Activated naive CD8-positive, alpha-beta T cell treated with anti-CD3 and anti-CD28 coated beads for 36 hours (primary cell): ENCODE measurements around the gene ZNF683. TPM values are rescaled to one million over a fixed set of nuclear protein-coding genes. Genes with fewer than 3 reads are reported as not detected.
A peak's percentile ranks its signal among the peaks of the same experiment; 100 is the strongest.

Source experiments
- DNase-seq: peaks from one replicate; pipeline ENCODE4 v3.0.0; 2021
- H3K27ac Mint-ChIP-seq: one replicate; pipeline ENCODE4 v1.8.0; 2022; ENCODE audit warnings: mild to moderate bottlenecking, moderate library complexity, mixed read lengths
- H3K27me3 Mint-ChIP-seq: one replicate; pipeline ENCODE4 v1.8.0; 2022; ENCODE audit warnings: mild to moderate bottlenecking, mixed read lengths
- H3K36me3 Mint-ChIP-seq: one replicate; pipeline ENCODE4 v1.8.0; 2021; ENCODE audit warnings: mild to moderate bottlenecking, mixed read lengths
- H3K4me1 Mint-ChIP-seq: one replicate; pipeline ENCODE4 v1.8.0; 2021; ENCODE audit warnings: mixed read lengths
- H3K4me3 Mint-ChIP-seq: one replicate; pipeline ENCODE4 v1.8.0; 2022; ENCODE audit warnings: mild to moderate bottlenecking, moderate library complexity, mixed read lengths
- H3K9me3 Mint-ChIP-seq: one replicate; pipeline ENCODE4 v1.8.0; 2022; ENCODE audit warnings: mixed read lengths
- total RNA-seq, 2 experiments: library from RNA; stranded (reverse); gene quantifications; one replicate each; pipeline ENCODE4 v1.2.3, GENCODE V29; 2021

The ZNF683 gene
- total RNA-seq, 2 experiments from 2014 or later = 0.27 to 0.32 TPM

- Mint-ChIP-seq H3K27ac (no peak overlapping the region), H3K4me3 (no peak overlapping the region)
These were observed 511 bp downstream of the ZNF683 start for GRCh38 chr1:26372039-26372438.

DNA sequence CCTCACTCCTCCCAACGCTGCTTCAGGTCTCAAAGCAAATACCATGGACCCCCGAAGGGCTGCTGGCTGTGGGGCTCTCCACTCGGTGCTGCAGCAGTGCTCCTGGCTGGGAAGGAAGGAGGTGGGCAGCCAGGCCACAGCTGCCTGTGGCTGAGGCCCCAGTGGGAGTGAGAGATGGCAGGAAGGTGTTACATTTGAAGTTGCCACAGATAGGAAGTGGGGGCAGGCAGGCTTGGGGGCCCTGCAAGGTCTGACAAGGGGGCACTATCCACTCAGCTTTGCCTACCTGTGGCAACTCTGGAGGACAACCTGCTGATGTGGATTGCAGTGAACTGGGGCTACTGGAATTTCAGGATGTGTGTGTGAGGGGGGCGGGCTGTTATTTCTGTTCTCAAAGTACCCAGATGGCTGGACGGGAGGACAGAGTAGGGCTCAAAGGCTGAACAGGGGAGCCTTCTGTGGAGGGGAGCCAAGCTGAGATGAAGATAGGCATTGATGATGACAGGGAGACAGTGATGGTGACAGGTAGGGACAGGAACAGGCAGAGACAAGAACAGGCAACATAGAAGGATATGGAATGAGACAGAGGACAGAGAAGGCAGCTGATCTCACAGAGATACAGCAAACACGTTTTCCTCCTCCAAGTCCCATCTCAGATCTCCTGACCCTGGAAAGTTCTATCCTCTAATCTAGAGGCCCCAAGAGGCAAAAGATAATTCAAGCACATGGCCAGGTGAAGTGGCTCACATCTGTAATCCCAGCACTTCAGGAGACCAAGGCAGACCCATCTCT, 1.8 kb downstream of the ZNF683 start:
- Mint-ChIP-seq H3K27me3 (no peaks in the 10 kb centered on the region), H3K9me3 (peaks cover 5% of the 10 kb centered on the region), H3K4me3 (no peak overlapping the region), H3K27ac (peak overlapping the region; percentile 34), H3K36me3 (peaks cover 5% of the 10 kb centered on the region), H3K4me1 (peaks cover 48% of the 10 kb centered on the region)
- no peak for DNase-seq

More at GRCh38 chr1:26372039-26372438, 511 bp downstream of the ZNF683 start:
- Mint-ChIP-seq H3K9me3 (peaks cover 5% of the 10 kb centered on the region), H3K36me3 (peaks cover 5% of the 10 kb centered on the region), H3K27me3 (no peaks in the 10 kb centered on the region), H3K4me1 (peaks cover 57% of the 10 kb centered on the region)
- DNase-seq = no peak

GRCh38 chr1:26368486-26368885, 4.1 kb downstream of the ZNF683 start:
- Mint-ChIP-seq H3K4me3 (no peak overlapping the region), H3K27ac (no peak overlapping the region), H3K27me3 (no peaks in the 10 kb centered on the region), H3K9me3 (peaks cover 5% of the 10 kb centered on the region), H3K36me3 (peaks cover 5% of the 10 kb centered on the region), H3K4me1 (peaks cover 38% of the 10 kb centered on the region)
- DNase-seq = no peak

DNA sequence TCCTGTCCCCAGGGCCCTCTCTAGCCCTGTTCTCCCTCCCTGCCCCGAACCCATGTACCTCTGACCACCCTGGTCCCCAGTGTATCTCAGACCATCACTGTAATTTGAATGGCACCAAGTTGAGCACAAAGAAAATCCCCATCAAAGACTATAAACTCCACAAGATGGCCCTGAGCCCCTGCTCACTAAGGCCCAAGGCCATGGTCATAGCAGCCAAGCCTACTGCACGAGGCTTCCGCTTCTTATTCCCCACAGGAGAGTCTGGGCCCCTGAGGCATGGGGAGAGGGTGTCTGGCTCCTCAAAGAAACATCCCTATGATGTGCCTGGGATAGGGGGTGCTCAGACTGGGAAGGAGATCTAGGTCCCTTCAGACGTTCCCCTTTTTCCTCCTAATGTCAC, 4.5 kb downstream of the ZNF683 start:
- H3K4me3 Mint-ChIP-seq = no peak overlapping the region
- peaks cover 36% of the 10 kb centered on the region for H3K4me1 Mint-ChIP-seq
- H3K9me3 Mint-ChIP-seq = peaks cover 5% of the 10 kb centered on the region
- H3K27ac Mint-ChIP-seq = no peak overlapping the region
- no peaks in the 10 kb centered on the region for H3K27me3 Mint-ChIP-seq
- DNase-seq = no peak
- peaks cover 5% of the 10 kb centered on the region for H3K36me3 Mint-ChIP-seq

DNA sequence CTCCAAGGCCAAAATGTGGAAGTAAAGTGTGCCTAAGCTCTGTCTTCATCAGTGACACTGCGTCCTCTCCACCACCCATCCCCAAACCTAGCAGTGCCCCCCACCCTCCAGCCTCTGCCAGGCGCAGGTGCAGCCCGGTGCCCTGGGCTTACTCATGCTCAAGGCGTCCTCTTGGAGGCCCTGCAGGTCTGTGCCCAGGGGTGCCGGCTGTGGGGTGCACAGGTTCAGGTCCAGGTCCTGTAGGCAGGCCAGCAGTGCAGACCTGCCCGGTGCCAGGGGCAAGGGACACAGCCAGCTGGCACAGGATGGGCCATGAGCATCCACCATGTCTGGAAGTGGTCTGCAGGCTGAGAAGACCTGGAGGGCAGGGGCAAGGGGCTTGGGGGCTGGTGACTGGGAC, 5.1 kb downstream of the ZNF683 start:
- Mint-ChIP-seq H3K36me3 (peaks cover 5% of the 10 kb centered on the region), H3K4me1 (peaks cover 30% of the 10 kb centered on the region), H3K9me3 (peaks cover 5% of the 10 kb centered on the region), H3K4me3 (no peak overlapping the region), H3K27me3 (no peaks in the 10 kb centered on the region), H3K27ac (no peak overlapping the region)
- DNase-seq = no peak

- Mint-ChIP-seq H3K4me1 (peaks cover 25% of the 10 kb centered on the region), H3K27ac (no peak overlapping the region)
These were observed 7.6 kb downstream of the ZNF683 start for GRCh38 chr1:26364956-26365355.

DNA sequence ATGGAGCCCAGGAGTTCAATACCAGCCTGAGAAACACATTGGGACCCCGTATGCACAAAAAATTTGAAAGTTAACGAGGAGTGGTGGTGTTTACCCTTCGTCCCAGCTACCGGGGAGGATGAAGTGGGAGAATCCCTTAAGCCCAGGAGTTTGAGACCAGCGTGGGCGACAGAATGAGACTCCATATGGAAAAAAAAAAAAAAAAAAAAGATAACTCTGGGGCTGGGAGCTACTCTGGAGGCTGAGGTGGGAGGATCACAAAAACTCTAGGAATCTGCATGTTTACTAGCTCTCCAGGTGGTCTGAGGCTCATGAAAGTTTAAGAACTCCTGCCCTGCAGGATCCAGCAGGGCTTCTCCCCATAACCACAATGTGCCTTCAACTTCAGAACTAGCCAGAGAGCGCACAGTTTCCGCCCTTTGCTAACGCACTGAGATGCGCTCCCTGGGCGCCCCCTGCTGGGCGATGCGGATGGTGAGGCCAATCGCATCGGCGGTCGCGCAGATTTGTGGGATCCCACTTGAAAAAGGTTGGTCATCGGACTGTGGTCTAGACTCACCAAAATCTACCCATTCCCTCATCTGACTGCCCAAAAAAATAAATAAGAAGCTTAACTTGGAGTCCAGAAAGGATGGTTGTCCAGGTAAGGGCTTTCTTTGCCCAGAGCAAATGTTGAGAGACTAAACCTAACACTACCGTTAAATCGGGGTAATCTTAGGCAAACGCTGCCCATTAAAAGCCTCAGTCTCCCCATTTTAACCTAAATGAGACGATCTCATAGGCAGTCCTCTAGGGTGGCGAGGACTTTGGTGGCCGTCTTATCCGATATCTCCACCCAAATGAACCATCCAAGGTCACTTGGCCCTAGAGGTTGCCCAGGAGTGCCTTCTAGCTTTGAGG, 8.8 kb downstream of the ZNF683 start:
- H3K36me3 Mint-ChIP-seq = no peaks in the 10 kb centered on the region
- peak; percentile 84 for DNase-seq
- peaks cover 16% of the 10 kb centered on the region for H3K27me3 Mint-ChIP-seq
- H3K4me1 Mint-ChIP-seq = peaks cover 27% of the 10 kb centered on the region
- H3K9me3 Mint-ChIP-seq = no peaks in the 10 kb centered on the region
- H3K4me3 Mint-ChIP-seq = no peak overlapping the region
- H3K27ac Mint-ChIP-seq = no peak overlapping the region

More at GRCh38 chr1:26364956-26365355, 7.6 kb downstream of the ZNF683 start:
- no peak for DNase-seq
- Mint-ChIP-seq H3K4me3 (no peak overlapping the region), H3K36me3 (no peaks in the 10 kb centered on the region), H3K27me3 (peaks cover 16% of the 10 kb centered on the region), H3K9me3 (no peaks in the 10 kb centered on the region)

DNA sequence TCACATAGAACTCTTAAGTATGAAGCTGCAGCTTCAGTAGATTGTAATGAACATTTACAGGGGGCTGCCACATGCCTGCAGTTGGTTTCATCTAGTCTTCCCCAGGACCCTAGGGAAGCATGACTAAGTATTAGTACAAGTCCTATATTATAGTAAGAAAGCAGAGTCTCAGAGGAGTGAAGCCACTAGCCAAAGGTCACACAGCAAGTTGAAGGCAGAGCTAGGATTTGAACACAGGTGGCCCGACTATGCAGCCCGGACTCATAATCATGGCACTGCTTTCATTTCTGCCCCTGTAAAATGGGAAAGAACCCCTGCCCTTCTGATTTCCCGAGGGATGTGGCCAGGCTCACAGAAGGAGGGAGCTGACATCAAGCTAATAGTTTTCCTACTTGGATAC, 10.2 kb downstream of the ZNF683 start:
- peaks cover 16% of the 10 kb centered on the region for H3K27me3 Mint-ChIP-seq
- H3K9me3 Mint-ChIP-seq = no peaks in the 10 kb centered on the region
- no peaks in the 10 kb centered on the region for H3K36me3 Mint-ChIP-seq
- no peak overlapping the region for H3K4me3 Mint-ChIP-seq
- DNase-seq = no peak
- H3K4me1 Mint-ChIP-seq = peaks cover 31% of the 10 kb centered on the region
- H3K27ac Mint-ChIP-seq = no peak overlapping the region

DNA sequence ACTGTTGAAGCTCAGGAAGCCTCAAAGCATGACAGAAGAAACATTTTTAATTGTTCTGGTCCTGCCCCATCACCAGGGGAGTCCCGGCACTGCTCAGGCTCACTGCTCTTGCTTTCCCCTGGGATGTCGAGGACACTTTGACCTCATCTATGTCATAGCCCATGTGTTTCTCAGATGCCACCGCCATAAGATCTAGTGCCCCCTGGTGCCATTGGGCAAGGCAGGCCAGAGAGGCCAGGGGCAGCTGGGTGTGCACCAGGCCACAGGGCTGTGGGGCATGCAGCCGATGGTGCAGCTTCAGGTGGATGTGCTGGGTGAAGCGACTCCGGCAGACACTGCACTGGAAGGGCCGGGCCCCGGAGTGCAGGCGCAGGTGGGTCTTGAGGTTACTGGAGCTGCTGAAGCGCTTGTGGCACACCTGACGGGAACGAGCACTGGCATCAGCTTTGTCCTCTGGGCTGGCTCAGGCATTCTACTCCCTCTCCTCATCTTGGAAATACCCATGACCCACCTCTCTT, 10.9 kb downstream of the ZNF683 start:
- H3K27me3 Mint-ChIP-seq = peaks cover 16% of the 10 kb centered on the region
- no peaks in the 10 kb centered on the region for H3K36me3 Mint-ChIP-seq
- no peak overlapping the region for H3K4me3 Mint-ChIP-seq
- H3K27ac Mint-ChIP-seq = no peak overlapping the region
- no peak for DNase-seq
- H3K9me3 Mint-ChIP-seq = no peaks in the 10 kb centered on the region
- H3K4me1 Mint-ChIP-seq = peaks cover 31% of the 10 kb centered on the region

DNA sequence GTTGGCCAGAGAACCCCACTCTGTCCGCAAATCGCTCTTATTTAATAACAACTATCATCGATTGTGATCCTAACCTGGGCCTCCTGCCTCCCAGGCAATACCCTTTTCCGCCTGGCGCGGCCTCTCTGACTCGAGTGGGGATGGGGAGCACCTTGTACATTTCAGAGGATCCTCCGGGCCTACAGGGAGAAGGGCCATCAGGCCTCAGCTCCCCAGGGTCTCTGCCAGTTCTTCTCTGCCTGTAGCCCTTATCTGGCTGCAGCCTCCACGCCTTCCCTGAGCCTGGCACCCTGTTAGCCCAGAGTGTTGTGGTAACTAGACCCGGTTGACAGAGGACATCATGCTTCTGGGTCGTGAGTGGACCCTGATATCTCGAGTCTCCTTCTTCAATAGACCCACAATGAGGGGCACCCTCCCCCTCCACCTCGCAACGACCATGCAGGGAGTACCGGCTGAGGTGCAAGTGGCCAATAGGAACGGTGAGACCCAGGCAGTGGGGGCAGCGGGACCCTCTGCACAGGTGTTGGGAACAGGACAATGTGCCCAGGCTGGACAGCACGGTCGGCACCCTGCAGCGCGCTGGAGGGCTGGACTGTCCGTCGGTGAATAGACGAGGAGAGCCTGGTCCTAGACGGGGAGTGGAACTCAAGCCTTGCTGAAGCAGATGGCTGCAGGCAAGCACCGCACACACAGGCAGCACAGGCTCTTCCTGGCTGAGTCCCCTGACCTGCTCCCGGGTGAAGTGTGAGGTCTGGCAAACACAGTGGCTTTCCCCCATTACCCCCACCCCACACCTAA, 11.5 kb downstream of the ZNF683 start:
- H3K4me3 Mint-ChIP-seq = peak overlapping the region; percentile 60
- H3K36me3 Mint-ChIP-seq = no peaks in the 10 kb centered on the region
- peaks cover 16% of the 10 kb centered on the region for H3K27me3 Mint-ChIP-seq
- no peaks in the 10 kb centered on the region for H3K9me3 Mint-ChIP-seq
- DNase-seq = no peak
- peaks cover 31% of the 10 kb centered on the region for H3K4me1 Mint-ChIP-seq
- H3K27ac Mint-ChIP-seq = no peak overlapping the region

DNA sequence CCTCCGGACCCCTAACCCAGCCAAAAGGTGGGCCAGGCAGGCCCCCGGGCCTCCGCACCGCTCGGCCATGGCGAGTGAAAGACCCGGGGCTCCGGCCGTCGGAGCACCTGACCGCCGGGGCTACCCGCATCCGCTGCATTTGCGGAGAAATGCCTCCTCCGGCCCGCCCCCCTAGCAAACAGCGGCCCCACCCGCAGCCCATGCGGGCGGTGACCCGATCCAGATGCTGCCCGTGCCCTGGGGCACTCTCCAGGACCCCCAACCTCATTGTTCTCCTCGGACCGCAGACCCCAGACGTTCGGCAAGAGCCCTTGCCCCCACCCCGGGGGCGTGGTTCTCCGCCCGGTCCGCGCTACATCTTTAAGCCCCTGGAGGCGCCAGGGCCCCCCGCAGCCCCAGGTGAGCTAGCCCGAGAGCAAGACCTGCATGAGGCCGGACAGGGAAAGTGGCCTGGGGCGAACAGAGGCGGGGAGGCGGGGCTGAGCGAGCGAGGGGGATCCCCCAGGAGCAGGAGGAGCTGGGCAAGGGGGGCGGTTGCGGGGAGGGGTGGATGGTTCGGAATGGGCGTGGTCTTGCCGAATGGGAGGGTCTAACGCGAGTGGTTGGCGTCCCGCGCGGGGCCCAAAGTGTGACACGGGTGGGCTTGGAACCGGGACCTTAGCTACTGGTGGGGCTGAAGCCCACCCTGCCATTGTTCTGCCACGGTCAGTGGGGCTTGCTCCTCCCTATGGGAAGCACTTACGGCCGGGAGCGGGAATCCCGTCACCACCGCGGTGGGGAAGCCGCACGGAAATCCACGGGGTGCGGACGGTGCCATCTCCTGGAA, 12.4 kb downstream of the ZNF683 start:
- peak; percentile 49 for DNase-seq
- Mint-ChIP-seq H3K36me3 (no peaks in the 10 kb centered on the region), H3K9me3 (no peaks in the 10 kb centered on the region), H3K27me3 (peaks cover 16% of the 10 kb centered on the region), H3K4me3 (peak overlapping the region; percentile 60), H3K27ac (peak overlapping the region; percentile 38), H3K4me1 (peaks cover 31% of the 10 kb centered on the region)

GRCh38 chr1:26358411-26359384, 13.9 kb downstream of the ZNF683 start:
- peaks cover 16% of the 10 kb centered on the region for H3K27me3 Mint-ChIP-seq
- H3K4me3 Mint-ChIP-seq = peak overlapping the region; percentile 60
- peak overlapping the region; percentile 30 for H3K27ac Mint-ChIP-seq
- peak; percentile 71 for DNase-seq
- peaks cover 22% of the 10 kb centered on the region for H3K4me1 Mint-ChIP-seq
- H3K36me3 Mint-ChIP-seq = no peaks in the 10 kb centered on the region
- no peaks in the 10 kb centered on the region for H3K9me3 Mint-ChIP-seq

DNA sequence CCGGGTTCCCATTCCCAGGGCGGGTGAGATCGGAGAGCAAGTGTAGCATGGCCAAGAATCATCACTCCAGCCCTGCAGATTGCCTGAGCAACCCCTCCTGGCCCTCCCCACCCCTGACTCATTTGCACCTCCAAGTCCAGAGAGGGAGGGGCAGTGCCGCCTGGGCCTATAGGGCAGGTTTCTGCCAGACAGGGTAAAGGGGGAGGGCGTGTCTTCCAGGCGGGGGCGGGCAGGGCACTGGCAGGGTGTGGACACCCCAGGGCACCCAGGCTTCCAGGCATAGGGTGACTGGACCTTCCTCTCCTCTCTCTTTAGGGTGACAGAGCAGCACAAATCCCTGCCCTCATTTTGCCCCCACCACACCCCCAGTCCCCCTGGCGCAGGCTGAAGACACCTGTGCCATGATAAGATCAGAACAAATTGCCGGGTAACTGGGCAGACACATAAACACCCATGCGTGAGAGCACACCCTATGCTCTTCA, 15.4 kb downstream of the ZNF683 start:
- Mint-ChIP-seq H3K36me3 (no peaks in the 10 kb centered on the region), H3K4me3 (no peak overlapping the region), H3K27me3 (peaks cover 15% of the 10 kb centered on the region), H3K27ac (no peak overlapping the region), H3K4me1 (peaks cover 17% of the 10 kb centered on the region), H3K9me3 (no peaks in the 10 kb centered on the region)
- DNase-seq = no peak
